Keratinocyte (primary cell): ENCODE data around the gene DBR1.

ENCODE experiments used
- CTCF ChIP-seq, 3 experiments: IDR thresholded peaks in 1 of 3; conservative IDR thresholded peaks in 1 of 3; optimal IDR thresholded peaks in 1 of 3; 2 replicates in 2 of 3; 3 replicates in 1 of 3; pipeline versions ENCODE3 to v1.5.1; 2011; ENCODE audit warnings: low read length in 3 of 3, mild to moderate bottlenecking in 3 of 3, moderate library complexity in 2 of 3, control low read depth in 1 of 3, inconsistent platforms in 1 of 3; ENCODE audit not compliant: insufficient read depth in 2 of 3; ENCODE audit errors: extremely low read depth in 1 of 3
- EZH2 ChIP-seq: IDR thresholded peaks from one replicate; pipeline ENCODE4 v1.6.1; 2012; ENCODE audit warnings: inconsistent platforms, mild to moderate bottlenecking, low read length, moderate library complexity

GRCh38 chr3:138180375-138181029 is 5.8 kb upstream of the DBR1 start:
- peak; percentile 45 to 57 (median 56) for TF ChIP-seq CTCF (optimal IDR thresholded peaks at IDR 0.05 in 1 of 3, IDR thresholded peaks at IDR 0.05 in 1 of 3, conservative IDR thresholded peaks at IDR 0.05 in 1 of 3; ENCODE audit: extremely low read depth in 1 of 3, insufficient read depth in 2 of 3, low read length in 3 of 3)
- no peak for TF ChIP-seq EZH2
